Right lobe of liver (tissue), 4 donors: ENCODE measurements around the gene SLC1A3.

ENCODE experiments used
- POLR2A ChIP-seq: fragments of 450-650 bp; IDR thresholded peaks from one replicate; pipeline ENCODE4 v1.6.1; 2017; ENCODE audit warnings: antibody characterized with exemption, mild to moderate bottlenecking
- TF ChIP-seq, protein P1 (sequence below), 4 donors: fragments of 200-600 bp in 3 of 4; fragments of 450-650 bp in 1 of 4; IDR thresholded peaks; one replicate each; pipeline versions ENCODE4 v1.5.1 to v1.8.0; 2016 to 2022; ENCODE audit warnings: antibody characterized with exemption in 4 of 4, mild to moderate bottlenecking in 2 of 4
- donor health status: DM: no; HTN: no; CAD: no.
- donor health status: DM: no; HTN: no; CAD: no.
- donor health status: DM: no; HTN: yes; CAD: no.

DNA sequence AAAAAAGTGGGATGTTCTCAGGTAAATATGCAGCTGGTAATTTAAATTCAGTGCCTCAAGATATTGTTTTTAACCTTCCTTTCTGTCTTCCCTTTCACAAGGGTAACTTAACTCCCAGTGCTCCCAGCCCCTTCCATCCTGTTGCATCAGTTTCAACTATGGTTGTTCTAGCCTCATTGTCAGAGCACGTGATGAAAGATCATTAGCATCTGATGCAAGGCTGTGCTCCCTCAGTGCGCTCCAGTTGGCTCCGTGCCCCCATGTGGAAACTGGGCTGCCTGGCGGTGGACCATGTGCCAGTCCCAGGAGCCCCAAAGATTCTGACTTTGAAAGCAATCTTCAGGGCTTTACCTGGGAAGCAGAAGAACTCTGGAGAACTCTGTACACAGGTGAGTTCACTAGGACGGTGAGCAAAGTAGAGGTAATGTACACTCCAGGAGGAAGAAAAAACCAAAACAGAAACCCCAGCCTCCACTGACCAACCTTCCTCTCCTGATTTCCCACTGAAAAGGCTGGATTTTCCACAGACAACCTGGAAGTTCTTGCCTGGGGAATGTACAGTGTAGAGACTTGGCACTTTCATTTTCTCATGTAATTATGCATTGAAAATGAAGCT lies 96.9 kb downstream of the SLC1A3 start:
- TF ChIP-seq, protein P1, sequence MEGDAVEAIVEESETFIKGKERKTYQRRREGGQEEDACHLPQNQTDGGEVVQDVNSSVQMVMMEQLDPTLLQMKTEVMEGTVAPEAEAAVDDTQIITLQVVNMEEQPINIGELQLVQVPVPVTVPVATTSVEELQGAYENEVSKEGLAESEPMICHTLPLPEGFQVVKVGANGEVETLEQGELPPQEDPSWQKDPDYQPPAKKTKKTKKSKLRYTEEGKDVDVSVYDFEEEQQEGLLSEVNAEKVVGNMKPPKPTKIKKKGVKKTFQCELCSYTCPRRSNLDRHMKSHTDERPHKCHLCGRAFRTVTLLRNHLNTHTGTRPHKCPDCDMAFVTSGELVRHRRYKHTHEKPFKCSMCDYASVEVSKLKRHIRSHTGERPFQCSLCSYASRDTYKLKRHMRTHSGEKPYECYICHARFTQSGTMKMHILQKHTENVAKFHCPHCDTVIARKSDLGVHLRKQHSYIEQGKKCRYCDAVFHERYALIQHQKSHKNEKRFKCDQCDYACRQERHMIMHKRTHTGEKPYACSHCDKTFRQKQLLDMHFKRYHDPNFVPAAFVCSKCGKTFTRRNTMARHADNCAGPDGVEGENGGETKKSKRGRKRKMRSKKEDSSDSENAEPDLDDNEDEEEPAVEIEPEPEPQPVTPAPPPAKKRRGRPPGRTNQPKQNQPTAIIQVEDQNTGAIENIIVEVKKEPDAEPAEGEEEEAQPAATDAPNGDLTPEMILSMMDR (IDR thresholded peaks at IDR 0.05): no peak
- no peak for TF ChIP-seq POLR2A
